Measurements from ENCODE around the gene ZNF532.

DNA sequence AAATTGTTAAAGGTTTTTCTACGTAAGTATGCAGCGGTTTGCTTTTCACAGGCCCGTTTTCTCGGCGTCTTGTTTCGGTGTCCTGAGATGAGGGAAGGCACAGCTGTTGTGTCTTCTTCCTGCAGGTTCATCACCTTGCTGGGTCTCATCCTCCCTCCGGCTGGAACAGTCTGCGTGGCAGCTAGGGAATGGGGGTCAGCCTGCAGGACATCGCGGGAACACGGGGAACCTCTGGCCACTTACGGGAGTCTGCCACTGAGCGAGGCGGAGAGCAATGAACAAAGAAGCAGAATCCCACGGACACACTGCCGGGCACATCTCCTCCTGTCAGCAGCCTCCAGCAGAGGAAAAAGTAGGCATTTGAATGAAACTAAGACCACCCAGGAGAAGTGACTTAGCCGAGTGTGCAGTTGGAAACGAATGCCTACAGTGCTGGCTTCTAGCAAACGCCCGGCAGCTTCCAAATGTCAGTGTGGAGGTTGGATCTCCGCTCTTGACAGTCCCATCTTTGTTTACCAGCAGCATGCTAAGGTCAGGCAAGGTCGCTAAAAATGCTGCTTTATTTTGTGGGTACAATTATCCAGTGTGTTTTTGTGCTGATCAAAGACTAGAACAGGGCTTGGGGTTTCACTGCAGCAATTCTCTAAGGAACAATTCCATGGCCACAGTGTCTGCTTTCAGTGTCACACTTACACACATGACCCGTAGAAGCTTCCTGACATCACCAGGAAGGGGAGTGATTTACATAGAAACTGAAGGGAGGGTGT is 165.2 kb downstream of the ZNF532 start:
- TF ChIP-seq, protein P1, sequence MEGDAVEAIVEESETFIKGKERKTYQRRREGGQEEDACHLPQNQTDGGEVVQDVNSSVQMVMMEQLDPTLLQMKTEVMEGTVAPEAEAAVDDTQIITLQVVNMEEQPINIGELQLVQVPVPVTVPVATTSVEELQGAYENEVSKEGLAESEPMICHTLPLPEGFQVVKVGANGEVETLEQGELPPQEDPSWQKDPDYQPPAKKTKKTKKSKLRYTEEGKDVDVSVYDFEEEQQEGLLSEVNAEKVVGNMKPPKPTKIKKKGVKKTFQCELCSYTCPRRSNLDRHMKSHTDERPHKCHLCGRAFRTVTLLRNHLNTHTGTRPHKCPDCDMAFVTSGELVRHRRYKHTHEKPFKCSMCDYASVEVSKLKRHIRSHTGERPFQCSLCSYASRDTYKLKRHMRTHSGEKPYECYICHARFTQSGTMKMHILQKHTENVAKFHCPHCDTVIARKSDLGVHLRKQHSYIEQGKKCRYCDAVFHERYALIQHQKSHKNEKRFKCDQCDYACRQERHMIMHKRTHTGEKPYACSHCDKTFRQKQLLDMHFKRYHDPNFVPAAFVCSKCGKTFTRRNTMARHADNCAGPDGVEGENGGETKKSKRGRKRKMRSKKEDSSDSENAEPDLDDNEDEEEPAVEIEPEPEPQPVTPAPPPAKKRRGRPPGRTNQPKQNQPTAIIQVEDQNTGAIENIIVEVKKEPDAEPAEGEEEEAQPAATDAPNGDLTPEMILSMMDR (IDR thresholded peaks at IDR 0.05), result no peak
- TF ChIP-seq POLR2A (IDR thresholded peaks at IDR 0.05), result no peak

Data from heart left ventricle (tissue), 13 donors.